Measurements from ENCODE around the gene CTBP2.

The CTBP2 gene

GRCh38 chr10:125116041-125116649 is 44.2 kb downstream of the CTBP2 start:
- Mint-ChIP-seq H3K9me3 (peaks cover under 1% of the 10 kb centered on the region), H3K36me3 (ENCODE audit: low read depth) (peaks cover 42% of the 10 kb centered on the region), H3K4me3 (no peak overlapping the region), H3K4me1 (peaks cover 17% of the 10 kb centered on the region), H3K27ac (peak overlapping the region; percentile 93), H3K27me3 (ENCODE audit: low read depth, poor library complexity) (no peaks in the 10 kb centered on the region)
- no peak for DNase-seq
- TF ChIP-seq CTCF (IDR thresholded peaks at IDR 0.05), result no peak

DNA sequence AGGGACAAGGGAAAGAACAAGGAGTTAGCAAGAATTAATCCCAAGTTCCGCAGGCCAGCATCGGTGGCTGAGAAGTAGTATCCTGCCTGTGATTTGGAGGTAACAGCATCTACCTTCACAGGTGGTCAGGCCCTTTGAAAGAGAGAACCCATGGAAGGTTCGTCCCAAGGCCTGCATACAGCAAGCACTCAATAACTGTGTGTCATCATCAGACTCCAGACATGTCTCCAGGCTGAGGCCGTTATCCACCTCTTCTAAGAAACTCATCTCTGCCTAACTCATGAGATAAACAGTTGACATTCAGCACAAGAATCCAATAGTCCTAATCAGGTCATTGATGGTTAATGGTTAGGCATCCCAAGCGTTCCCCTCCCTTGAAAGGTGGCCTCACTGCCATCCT is 45.0 kb downstream of the CTBP2 start:
- Mint-ChIP-seq H3K4me3 (no peak overlapping the region), H3K9me3 (peaks cover 7% of the 10 kb centered on the region), H3K4me1 (peaks cover 13% of the 10 kb centered on the region), H3K36me3 (ENCODE audit: low read depth) (peaks cover 49% of the 10 kb centered on the region), H3K27me3 (ENCODE audit: low read depth, poor library complexity) (no peaks in the 10 kb centered on the region), H3K27ac (peak overlapping the region; percentile 93)
- DNase-seq, result no peak
- TF ChIP-seq CTCF (IDR thresholded peaks at IDR 0.05), result no peak

- TF ChIP-seq CTCF (IDR thresholded peaks at IDR 0.05), result no peak
- no peak for DNase-seq
- Mint-ChIP-seq H3K36me3 (ENCODE audit: low read depth) (peaks cover 52% of the 10 kb centered on the region), H3K27ac (peak overlapping the region; percentile 93), H3K4me1 (peaks cover 8% of the 10 kb centered on the region), H3K9me3 (peaks cover 11% of the 10 kb centered on the region), H3K4me3 (no peak overlapping the region), H3K27me3 (ENCODE audit: low read depth, poor library complexity) (no peaks in the 10 kb centered on the region)
Observed at GRCh38 chr10:125114761-125115391, 45.5 kb downstream of the CTBP2 start.

DNA sequence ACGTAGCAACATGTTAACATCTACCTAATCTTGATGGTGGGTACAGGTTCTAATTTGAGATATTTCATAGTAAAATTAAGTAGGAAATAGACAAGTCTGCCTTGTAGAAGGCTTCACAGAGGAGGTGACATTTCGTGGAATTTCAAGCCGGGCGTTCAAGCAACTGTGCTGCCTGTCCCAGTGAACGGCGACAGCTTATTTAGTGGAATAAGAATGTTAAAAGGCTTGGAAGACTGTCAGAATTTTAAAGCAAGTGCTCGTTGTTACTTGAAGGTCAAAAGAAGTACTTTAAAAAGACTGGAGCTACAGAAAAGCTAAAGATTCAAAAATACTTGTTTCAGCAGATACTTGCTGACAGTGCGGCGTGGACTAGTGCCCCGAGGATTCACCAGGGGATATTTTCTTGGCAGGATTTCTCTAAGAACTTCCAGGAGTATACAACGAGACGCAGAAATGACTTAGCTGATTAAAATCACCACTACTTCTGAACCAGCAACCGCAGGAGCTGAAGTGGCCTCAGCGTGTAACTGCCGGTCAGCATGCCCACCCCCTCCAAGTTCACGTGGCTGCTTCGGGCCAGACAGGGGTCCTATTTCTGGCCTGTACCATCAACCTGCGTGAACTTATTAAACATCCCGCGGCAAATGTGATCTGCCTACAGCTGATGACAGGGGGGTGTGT is 46.5 kb downstream of the CTBP2 start:
- TF ChIP-seq CTCF (IDR thresholded peaks at IDR 0.05), result no peak
- Mint-ChIP-seq H3K4me1 (peaks cover 4% of the 10 kb centered on the region), H3K27me3 (ENCODE audit: low read depth, poor library complexity) (no peaks in the 10 kb centered on the region), H3K4me3 (no peak overlapping the region), H3K9me3 (peaks cover 18% of the 10 kb centered on the region), H3K36me3 (ENCODE audit: low read depth) (peaks cover 57% of the 10 kb centered on the region), H3K27ac (peak overlapping the region; percentile 80)
- no peak for DNase-seq

DNA sequence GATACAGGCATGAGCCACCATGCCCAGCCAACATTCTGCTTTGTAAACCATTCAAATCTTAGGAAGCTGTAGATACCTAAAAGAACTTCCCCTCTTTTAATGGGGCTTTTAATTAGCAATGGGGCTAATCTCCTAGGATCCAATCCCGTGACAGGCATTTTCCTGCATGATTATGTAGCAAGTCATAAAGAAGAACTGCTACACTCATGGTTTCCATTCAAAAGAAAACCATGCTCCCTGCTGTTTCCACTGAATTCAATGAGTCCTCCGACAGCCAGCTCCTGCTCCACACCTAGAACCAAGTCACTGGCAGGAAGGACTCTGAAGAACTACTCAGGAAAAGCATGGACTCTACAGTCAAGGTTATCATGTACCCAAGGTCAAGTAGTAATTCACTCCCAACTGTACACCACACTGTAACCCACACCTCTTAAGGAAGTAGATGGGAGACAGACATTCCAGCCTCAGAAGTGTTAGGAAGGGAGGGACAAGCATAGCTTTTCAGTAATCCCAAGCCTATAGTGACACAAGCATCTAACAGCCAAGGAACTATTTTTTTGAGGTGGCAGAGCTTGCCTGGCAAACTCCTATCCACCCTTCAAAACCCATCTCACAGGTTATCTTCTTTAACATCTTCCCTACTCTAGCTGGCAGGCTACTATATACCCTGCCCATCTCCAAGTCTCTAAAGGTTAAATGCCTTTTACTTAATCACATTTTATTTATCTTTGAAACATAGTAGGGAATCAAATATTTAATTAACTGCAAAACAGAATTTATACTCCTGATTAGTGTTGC is 47.5 kb downstream of the CTBP2 start:
- no peak for TF ChIP-seq CTCF (IDR thresholded peaks at IDR 0.05)
- Mint-ChIP-seq H3K4me3 (no peak overlapping the region), H3K36me3 (ENCODE audit: low read depth) (peaks cover 64% of the 10 kb centered on the region), H3K9me3 (peaks cover 27% of the 10 kb centered on the region), H3K27ac (peak overlapping the region; percentile 71), H3K27me3 (ENCODE audit: low read depth, poor library complexity) (no peaks in the 10 kb centered on the region), H3K4me1 (peaks cover under 1% of the 10 kb centered on the region)
- DNase-seq, result no peak

Measured in nephron progenitor cell (in vitro differentiated cells).